ENCODE measurements around the gene BIRC6. TPM values are rescaled to one million over a fixed set of nuclear protein-coding genes. Genes with fewer than 3 reads are reported as not detected.

Gene BIRC6
- total and polyA plus RNA-seq, 2 donors (not counting 1 experiment from before 2014, with no cell fraction given): 46.7 to 162 TPM

- H3K36me3 ChIP-seq (ENCODE audit: control insufficient read depth, insufficient read depth, low read length): no peaks in the 10 kb centered on the region
- TF ChIP-seq EZH2 (IDR thresholded peaks at IDR 0.05; ENCODE audit: low read length, missing control alignments) (no peak), CTCF (conservative IDR thresholded peaks at IDR 0.05 in 1 of 2, IDR thresholded peaks at IDR 0.05 in 1 of 2; ENCODE audit: low read depth in 1 of 2, low read length in 2 of 2) (no peak)
- H2AFZ ChIP-seq (ENCODE audit: low read length): no peak overlapping the region
- no peaks in the 10 kb centered on the region for H3K27me3 ChIP-seq (ENCODE audit: control insufficient read depth, insufficient read depth, low read length)
- no peak overlapping the region for H3K4me3 ChIP-seq (replicated peaks in 1 of 4; ENCODE audit: control extremely low read depth in 1 of 4, insufficient read depth in 1 of 4, low read depth in 3 of 4, low read length in 4 of 4)
- no peaks in the 10 kb centered on the region for H3K4me1 ChIP-seq (ENCODE audit: control insufficient read depth, extremely low read depth, insufficient read depth, low read length)
- no peak overlapping the region for H3K27ac ChIP-seq (ENCODE audit: insufficient read depth, low read length)
- no peaks in the 10 kb centered on the region for H3K9me3 ChIP-seq (ENCODE audit: control insufficient read depth, insufficient read depth, low read depth, low read length)
- H3K9ac ChIP-seq (ENCODE audit: insufficient read depth, low read length): no peak overlapping the region
- H4K20me1 ChIP-seq (ENCODE audit: control insufficient read depth, extremely low read depth, insufficient read depth, low read length): no peaks in the 10 kb centered on the region
- H3K79me2 ChIP-seq (ENCODE audit: control insufficient read depth, insufficient read depth, low read length): peaks cover 84% of the 10 kb centered on the region
- H3K4me2 ChIP-seq (ENCODE audit: extremely low read depth, insufficient read depth, low read length): no peak overlapping the region
- DNase-seq (ENCODE audit: low read depth in 2 of 2): no peak
Observed at GRCh38 chr2:32375228-32375892, 18.5 kb downstream of the BIRC6 start.

GRCh38 chr2:32376756-32377155, 19.9 kb downstream of the BIRC6 start:
- H3K79me2 ChIP-seq (ENCODE audit: control insufficient read depth, insufficient read depth, low read length): peaks cover 70% of the 10 kb centered on the region
- H3K36me3 ChIP-seq (ENCODE audit: control insufficient read depth, insufficient read depth, low read length): no peaks in the 10 kb centered on the region
- H2AFZ ChIP-seq (ENCODE audit: low read length): no peak overlapping the region
- no peaks in the 10 kb centered on the region for H3K27me3 ChIP-seq (ENCODE audit: control insufficient read depth, insufficient read depth, low read length)
- no peak overlapping the region for H3K4me3 ChIP-seq (replicated peaks in 1 of 4; ENCODE audit: control extremely low read depth in 1 of 4, insufficient read depth in 1 of 4, low read depth in 3 of 4, low read length in 4 of 4)
- no peaks in the 10 kb centered on the region for H3K9me3 ChIP-seq (ENCODE audit: control insufficient read depth, insufficient read depth, low read depth, low read length)
- TF ChIP-seq EZH2 (IDR thresholded peaks at IDR 0.05; ENCODE audit: low read length, missing control alignments): no peak
- TF ChIP-seq CTCF (conservative IDR thresholded peaks at IDR 0.05 in 1 of 2, IDR thresholded peaks at IDR 0.05 in 1 of 2; ENCODE audit: low read depth in 1 of 2, low read length in 2 of 2): no peak
- no peak overlapping the region for H3K9ac ChIP-seq (ENCODE audit: insufficient read depth, low read length)
- H3K4me1 ChIP-seq (ENCODE audit: control insufficient read depth, extremely low read depth, insufficient read depth, low read length): no peaks in the 10 kb centered on the region
- H3K4me2 ChIP-seq (ENCODE audit: extremely low read depth, insufficient read depth, low read length): no peak overlapping the region
- DNase-seq (ENCODE audit: low read depth in 2 of 2): no peak
- no peaks in the 10 kb centered on the region for H4K20me1 ChIP-seq (ENCODE audit: control insufficient read depth, extremely low read depth, insufficient read depth, low read length)
- H3K27ac ChIP-seq (ENCODE audit: insufficient read depth, low read length): no peak overlapping the region

- Histone ChIP-seq H3K4me1 (ENCODE audit: control insufficient read depth, extremely low read depth, insufficient read depth, low read length) (no peaks in the 10 kb centered on the region), H4K20me1 (ENCODE audit: control insufficient read depth, extremely low read depth, insufficient read depth, low read length) (no peaks in the 10 kb centered on the region), H3K4me2 (ENCODE audit: extremely low read depth, insufficient read depth, low read length) (no peak overlapping the region), H3K27me3 (ENCODE audit: control insufficient read depth, insufficient read depth, low read length) (no peaks in the 10 kb centered on the region), H3K79me2 (ENCODE audit: control insufficient read depth, insufficient read depth, low read length) (peaks cover 58% of the 10 kb centered on the region), H3K9ac (ENCODE audit: insufficient read depth, low read length) (no peak overlapping the region), H3K36me3 (ENCODE audit: control insufficient read depth, insufficient read depth, low read length) (peaks cover 3% of the 10 kb centered on the region), H3K9me3 (ENCODE audit: control insufficient read depth, insufficient read depth, low read depth, low read length) (no peaks in the 10 kb centered on the region), H3K27ac (ENCODE audit: insufficient read depth, low read length) (no peak overlapping the region), H2AFZ (ENCODE audit: low read length) (no peak overlapping the region), H3K4me3 (replicated peaks in 1 of 4; ENCODE audit: control extremely low read depth in 1 of 4, insufficient read depth in 1 of 4, low read depth in 3 of 4, low read length in 4 of 4) (no peak overlapping the region)
- no peak for TF ChIP-seq CTCF (conservative IDR thresholded peaks at IDR 0.05 in 1 of 2, IDR thresholded peaks at IDR 0.05 in 1 of 2; ENCODE audit: low read depth in 1 of 2, low read length in 2 of 2)
- no peak for TF ChIP-seq EZH2 (IDR thresholded peaks at IDR 0.05; ENCODE audit: low read length, missing control alignments)
- DNase-seq (ENCODE audit: low read depth in 2 of 2): no peak
Observed at GRCh38 chr2:32377928-32378327, 21.1 kb downstream of the BIRC6 start.

All from fibroblast of lung (primary cell).